HepG2 (cell line): ENCODE measurements around the gene POP7. TPM values are rescaled to one million over a fixed set of nuclear protein-coding genes. Genes with fewer than 3 reads are reported as not detected.

Source experiments
- ATAC-seq: fragments of 200-7000 bp; cut with Tn5 transposase; 3 replicates; pipeline ENCODE4 v1.9.1; 2020; ENCODE audit warnings: mild to moderate bottlenecking, moderate library complexity
- BruUV-seq: library from RNA; stranded (reverse); fragments of 400-500 nt; replicated peaks from 2 replicates; lab custom pipeline; 2021; lab: Mats Ljungman, UMichigan
- CTCF ChIA-PET: fragments of 300-600 bp; formaldehyde crosslinking; extraction: SDS; loops from one replicate; lab custom pipeline; 2021; ENCODE audit warnings: low total read pairs, inconsistent platforms, low intra/inter-chr PET ratio; lab: Yijun Ruan, JAX
- POLR2A ChIA-PET: fragments of 350-600 bp; sonication (Branson Sonifier 250); formaldehyde crosslinking; loops from one replicate; lab custom pipeline; 2020; ENCODE audit warnings: antibody characterized with exemption, inconsistent platforms; lab: Yijun Ruan, JAX
- DNase-seq: peaks from one replicate; pipeline ENCODE4 v3.0.0-alpha.2; 2015; ENCODE audit warnings: low spot score
- FAIRE-seq: peaks from 3 replicates; lab custom pipeline; 2011; peaks lifted over from hg19 to GRCh38; lab: Jason Lieb, UNC
- H2AFZ ChIP-seq: one replicate; pipeline ENCODE4 v1.6.1; 2011; ENCODE audit warnings: low read length, inconsistent platforms
- H3K27ac ChIP-seq: fragments of 300-600 bp; 3 replicates; pipeline ENCODE4 v1.8.0; 2011; ENCODE audit warnings: mixed run types, mild to moderate bottlenecking, mixed read lengths, low read length, inconsistent platforms; ENCODE audit not compliant: insufficient read depth; ENCODE audit errors: extremely low read length
- H3K27me3 ChIP-seq, 2 experiments: fragments of 200-600 bp in 1 of 2; 2 replicates in 1 of 2; 3 replicates in 1 of 2; pipeline versions ENCODE4 v1.6.0 to v1.8.0; 2011; ENCODE audit warnings: low read length in 2 of 2, mild to moderate bottlenecking in 2 of 2, moderate library complexity in 2 of 2, inconsistent platforms in 1 of 2; ENCODE audit not compliant: insufficient read depth in 2 of 2, control insufficient read depth in 1 of 2
- H3K36me3 ChIP-seq, 2 experiments: fragments of 200-600 bp in 1 of 2; replicated peaks in 1 of 2; 2 replicates in 1 of 2; 3 replicates in 1 of 2; pipeline versions ENCODE4 v1.5.1 to v1.8.0; 2011; ENCODE audit warnings: low read length in 2 of 2, inconsistent platforms in 1 of 2; ENCODE audit not compliant: insufficient read depth in 2 of 2, control insufficient read depth in 1 of 2
- H3K4me1 ChIP-seq: 2 replicates; pipeline ENCODE4 v1.5.1; 2012; ENCODE audit warnings: low read length, inconsistent platforms; ENCODE audit not compliant: insufficient read depth
- H3K4me2 ChIP-seq: 2 replicates; pipeline ENCODE4 v1.6.0; 2011; ENCODE audit warnings: low read depth, low read length, inconsistent platforms
- H3K4me3 ChIP-seq, 3 experiments: fragments of 200-600 bp in 1 of 3; sonication (generic), shearing (Covaris generic) in 1 of 3; replicated peaks in 1 of 3; 2 replicates each; pipeline ENCODE4 v1.5.1; 2011 to 2016; ENCODE audit warnings: low read length in 3 of 3, inconsistent platforms in 2 of 3, low read depth in 2 of 3, mild to moderate bottlenecking in 2 of 3, control low read depth in 1 of 3, mixed read lengths in 1 of 3; ENCODE audit not compliant: insufficient read depth in 1 of 3
- H3K79me2 ChIP-seq: one replicate; pipeline ENCODE4 v1.6.1; 2011; ENCODE audit warnings: low read length, inconsistent platforms; ENCODE audit not compliant: insufficient read depth
- H3K9ac ChIP-seq: 2 replicates; pipeline ENCODE4 v1.6.0; 2011; ENCODE audit warnings: mild to moderate bottlenecking, low read depth, low read length, inconsistent platforms; ENCODE audit not compliant: insufficient read depth
- H3K9me3 ChIP-seq: 2 replicates; pipeline ENCODE4 v1.5.1; 2012; ENCODE audit warnings: mild to moderate bottlenecking, low read length
- H4K20me1 ChIP-seq: 2 replicates; pipeline ENCODE4 v1.6.0; 2011; ENCODE audit warnings: inconsistent platforms, mild to moderate bottlenecking, low read length, moderate library complexity; ENCODE audit not compliant: insufficient read depth
- AGO2 ChIP-seq: fragments of 200-400 bp; formaldehyde crosslinking; optimal IDR thresholded peaks from 2 replicates; pipeline ENCODE3; 2017; ENCODE audit warnings: mild to moderate bottlenecking, low read depth, low read length, moderate library complexity
- JUN ChIP-seq: sonication (generic); formaldehyde crosslinking; IDR thresholded peaks from 2 replicates; pipeline ENCODE4 v1.4.0; 2020; ENCODE audit warnings: mild to moderate bottlenecking, missing genetic modification reagents
- NFATC3 ChIP-seq: sonication (generic); formaldehyde crosslinking; IDR thresholded peaks from 2 replicates; pipeline ENCODE4 v1.5.1; 2020; ENCODE audit warnings: mild to moderate bottlenecking, missing genetic modification reagents
- POLR2A ChIP-seq, 2 experiments: IDR thresholded peaks; 2 replicates each; pipeline ENCODE4 v1.6.1; 2011; ENCODE audit warnings: low read depth in 2 of 2, low read length in 2 of 2, mild to moderate bottlenecking in 1 of 2, moderate library complexity in 1 of 2; ENCODE audit not compliant: insufficient read depth in 1 of 2
- RBFOX2 ChIP-seq: fragments of 200-400 bp; formaldehyde crosslinking; IDR thresholded peaks from 2 replicates; pipeline ENCODE4 v1.6.1; 2017; ENCODE audit warnings: low read depth, mild to moderate bottlenecking, low read length
- SIN3A ChIP-seq: IDR thresholded peaks from 2 replicates; pipeline ENCODE4 v1.6.1; 2011; ENCODE audit warnings: low read depth, mild to moderate bottlenecking, control low read depth, low read length, borderline replicate concordance
- SNAPC2 ChIP-seq: sonication (generic); formaldehyde crosslinking; IDR thresholded peaks from 2 replicates; pipeline ENCODE4 v1.8.1; 2022; ENCODE audit warnings: mild to moderate bottlenecking, missing genetic modification reagents
- WGBS: methylation state at CpG from one replicate; pipeline ENCODE4 v1.1.6; 2017; ENCODE audit warnings: low lambda C conversion rate; 5-methylcytosine and 5-hydroxymethylcytosine counted together
- in situ Hi-C: cut with HindIII; loops from 2 replicates; pipeline ENCODE4 v1.10.0; 2017; ENCODE audit warnings: low pct_unique_long_range_greater_than_20kb; ENCODE audit not compliant: extremely low pct_ligation_motif_present
- intact Hi-C: fragments of 100-400 bp; cut with micrococcal nuclease; formaldehyde crosslinking; loops from one replicate; pipeline ENCODE4 v1.10.0; 2022; ENCODE audit not compliant: unreplicated experiment
- polyA plus RNA-seq, 8 experiments: library from polyadenylated mRNA; depleted of rRNA in 3 of 8; stranded (reverse) in 7 of 8; unstranded in 1 of 8; fragments of >200 nt; fragmentation: Illumina TruSeq in 4 of 8; extraction: Trizol in 4 of 8; gene quantifications; 2 replicates each; pipeline versions ENCODE4 v1.2.1 to v1.2.3, GENCODE V29; 2011 to 2016; ENCODE audit warnings: low read depth in 4 of 8, missing spikeins in 1 of 8, mixed read lengths in 1 of 8; ENCODE audit not compliant: insufficient read depth in 1 of 8
- total RNA-seq, 5 experiments: library from RNA; depleted of rRNA; stranded (reverse); fragments of >200 nt; fragmentation: Illumina TruSeq; extraction: Trizol; gene quantifications; 2 replicates each; pipeline ENCODE4 v1.2.3, GENCODE V29; 2016; ENCODE audit warnings: low read depth in 1 of 5

The POP7 gene
- total and polyA plus RNA-seq, 2 of the 13 experiments (the other 11 are each of a cell fraction or from before 2014, with no cell fraction given), result 63.9 to 91.1 TPM

DNA sequence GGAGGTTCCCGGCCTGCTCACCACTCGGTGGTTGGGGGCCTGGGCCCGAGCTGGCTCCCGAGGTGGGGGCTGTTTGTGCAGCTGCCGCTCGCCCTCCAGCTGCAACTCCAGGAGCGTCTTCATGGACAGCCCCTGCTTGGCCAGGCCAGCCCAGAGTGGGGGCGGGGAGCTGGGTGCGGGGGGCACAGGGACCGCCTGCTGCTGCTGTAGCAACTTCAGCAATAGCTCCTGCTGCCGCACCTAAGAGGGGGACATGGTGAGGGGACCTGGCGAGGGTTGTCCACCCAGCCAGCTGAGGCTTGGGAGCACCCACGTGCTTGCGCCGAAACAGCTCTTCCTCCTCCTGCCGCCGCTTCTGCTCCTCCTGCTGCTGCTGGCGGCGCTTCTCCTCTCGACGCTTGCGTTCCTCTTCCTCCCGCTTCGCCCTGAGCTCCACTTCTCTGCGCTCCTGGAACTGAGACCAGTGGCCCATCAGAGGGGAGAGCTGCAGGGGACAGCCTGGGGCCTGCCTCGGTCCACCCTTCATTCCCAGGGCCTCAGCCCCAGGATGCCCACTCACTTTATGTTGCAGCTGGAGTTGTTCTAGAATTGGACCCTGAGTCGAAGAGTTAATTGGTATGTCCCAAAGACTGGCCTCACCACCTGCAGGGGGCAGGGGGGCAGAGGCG lies 22.8 kb upstream of the POP7 start:
- Histone ChIP-seq H3K79me2 (no peaks in the 10 kb centered on the region), H3K9me3 (no peaks in the 10 kb centered on the region), H3K4me1 (peaks cover 21% of the 10 kb centered on the region), H3K36me3 (peaks cover 44 to 62% of the 10 kb centered on the region in 2 experiments), H3K4me3 (no peak overlapping the region), H3K27me3 (no peaks in the 10 kb centered on the region), H3K9ac (no peak overlapping the region), H3K27ac (no peak overlapping the region), H2AFZ (no peak overlapping the region), H4K20me1 (peaks cover 4% of the 10 kb centered on the region; the same call in 1 of the 2 replicates), H3K4me2 (no peak overlapping the region)
- peak; percentile 19; the same call in 1 of the 2 replicates for TF ChIP-seq RBFOX2
- TF ChIP-seq SNAPC2 (CRISPR knock-in tag), result no peak
- TF ChIP-seq JUN (CRISPR knock-in tag), result no peak
- TF ChIP-seq NFATC3 (CRISPR knock-in tag), result no peak
- intact Hi-C loops, result no loop called here
- in situ Hi-C loops, result no loop called here
- no peak for FAIRE-seq
- ATAC-seq, result no peak
- DNase-seq, result no peak
- BruUV-seq, result no TSS peak
- 95% methylated on average over 16 of the region's 28 CpGs for WGBS
- ChIA-PET POLR2A (interaction anchor here (0.7 to 1.9 kb wide), 4 partner anchors 41 to 97 kb away, joined by 3 to 6 read pairs (median 4); partner anchors contain the start of genes FBXO24, LRCH4 and MOSPD3), CTCF (no interaction called here)

DNA sequence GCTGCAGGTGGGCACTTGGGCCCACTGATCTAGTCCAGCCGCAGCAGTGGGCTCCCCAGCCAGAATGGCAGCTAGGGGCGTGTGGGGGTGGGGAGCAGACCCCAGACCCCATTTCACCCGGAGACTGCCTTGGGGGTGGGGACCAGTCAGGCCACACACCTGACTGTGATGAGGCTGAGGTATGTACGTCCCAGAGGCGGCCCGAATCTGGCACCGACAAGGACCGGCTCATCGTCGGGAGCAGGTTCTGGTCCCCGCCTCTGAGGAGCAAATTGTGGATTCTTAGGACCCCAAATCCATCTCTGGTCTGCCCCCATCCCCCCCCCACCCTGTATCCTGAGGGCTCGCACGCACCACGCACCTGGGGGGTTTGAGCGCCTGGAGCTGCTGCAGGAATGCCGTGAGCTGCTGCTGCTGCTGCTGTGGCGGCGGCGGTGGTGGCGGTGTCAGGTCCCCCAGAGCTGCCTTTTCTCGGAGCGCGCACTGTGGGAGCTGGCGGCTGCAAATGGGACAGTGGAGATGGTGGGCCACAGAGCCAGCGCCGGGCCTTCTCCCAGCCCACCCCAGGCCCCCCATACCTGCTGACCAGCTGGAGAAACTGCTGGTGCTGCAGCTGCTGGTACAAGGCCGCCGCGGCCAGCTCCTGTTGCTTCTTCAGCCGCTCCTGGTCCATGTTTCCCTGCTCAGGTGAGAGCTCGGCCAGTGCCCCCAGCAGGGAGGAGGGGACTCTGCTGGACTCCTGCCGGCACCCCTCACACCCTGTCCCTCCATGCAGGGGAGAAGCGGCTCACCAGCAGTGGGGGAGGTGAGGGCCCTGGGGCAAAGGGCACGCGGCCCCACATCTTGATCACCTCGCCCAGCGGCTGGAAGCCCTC lies 22.0 kb upstream of the POP7 start:
- Histone ChIP-seq H3K36me3 (peaks cover 45 to 66% of the 10 kb centered on the region in 2 experiments), H3K9me3 (no peaks in the 10 kb centered on the region), H3K9ac (no peak overlapping the region), H3K27me3 (no peaks in the 10 kb centered on the region), H3K27ac (no peak overlapping the region), H2AFZ (no peak overlapping the region), H3K4me2 (no peak overlapping the region), H3K4me3 (no peak overlapping the region), H3K4me1 (peaks cover 14% of the 10 kb centered on the region), H3K79me2 (peaks cover 4% of the 10 kb centered on the region)
- WGBS, result 95% methylated on average over 10 of the region's 37 CpGs
- FAIRE-seq, result no peak
- in situ Hi-C loops (no loop called here), intact Hi-C loops (no loop called here)
- BruUV-seq, result no TSS peak
- POLR2A ChIA-PET, result interaction anchor here (1.4 kb wide), 2 partner anchors 41 to 98 kb away, joined by 3 to 6 read pairs; partner anchors contain the start of genes FBXO24 and LRCH4
- no peak for ATAC-seq
- DNase-seq, result no peak
- TF ChIP-seq SIN3A, result no peak
- TF ChIP-seq POLR2A (IDR thresholded peaks at IDR 0.05; ENCODE audit: insufficient read depth in 1 of 2, low read depth in 2 of 2, low read length in 2 of 2), result peak in 1 of 2 experiments; percentile 4; a peak in 1 of 4 replicates
- TF ChIP-seq AGO2, result peak; percentile 68
- TF ChIP-seq, all 625 proteins: peak for 2
- peaks cover 8% of the 10 kb centered on the region; the same call in 1 of the 2 replicates for H4K20me1 ChIP-seq
- CTCF ChIA-PET, result no interaction called here
